ENCODE results near the gene VWA5B2. TPM values are rescaled to one million over a fixed set of nuclear protein-coding genes. Genes with fewer than 3 reads are reported as not detected.

VWA5B2 gene
- total and polyA plus RNA-seq, 9 of the 15 experiments (the other 6 are each of a cell fraction or from before 2014, with no cell fraction given), result 0.04 TPM; not detected in 8

GRCh38 chr3:184227481-184227935 is 1.9 kb upstream of the VWA5B2 start:
- no peak overlapping the region for H3K4me3 ChIP-seq
- H3K4me2 ChIP-seq (ENCODE audit: insufficient read depth, low read length), result no peak overlapping the region
- H4K20me1 ChIP-seq (replicated peaks; ENCODE audit: control insufficient read depth, insufficient read depth, low read length), result peaks cover 13% of the 10 kb centered on the region
- H3K79me2 ChIP-seq (ENCODE audit: control insufficient read depth, insufficient read depth, low read length), result no peaks in the 10 kb centered on the region
- intact Hi-C loops (cut with micrococcal nuclease), result loop anchor here (1.0 kb wide), 1 partner anchor 57 kb away; no protein-coding TSS in a partner anchor
- no peaks in the 10 kb centered on the region for H3K9me3 ChIP-seq (replicated peaks; ENCODE audit: control insufficient read depth, insufficient read depth, low read depth, low read length)
- H3K27me3 ChIP-seq (ENCODE audit: control insufficient read depth in 2 of 2, insufficient read depth in 2 of 2, low read length in 2 of 2), result peaks cover 41 to 67% of the 10 kb centered on the region in 2 experiments
- in situ Hi-C loops (cut with MboI), result no loop called here
- H3K9ac ChIP-seq (ENCODE audit: insufficient read depth in 1 of 2, low read depth in 2 of 2, low read length in 2 of 2), result no peak overlapping the region
- ChIA-PET POLR2A (interaction anchor here (0.6 to 2.9 kb wide), 15 partner anchors 10 to 335 kb away, joined by 3 to 11 read pairs (median 3); partner anchors contain the start of gene EEF1AKMT4), CTCF (ENCODE audit: low intra/inter-chr PET ratio) (interaction anchor here (0.6 kb wide), 1 partner anchor 332 kb away, joined by 4 read pairs; no protein-coding TSS in a partner anchor)
- H3K9me1 ChIP-seq (ENCODE audit: control insufficient read depth, insufficient read depth, low read length), result no peaks in the 10 kb centered on the region
- BruUV-seq (replicated peaks), result no TSS peak
- peak; percentile 84 for ATAC-seq
- peak; percentile 59 to 80 (median 79) for DNase-seq (ENCODE audit: extremely low read depth in 1 of 4, low spot score in 3 of 4)
- peaks cover 0 to 26% of the 10 kb centered on the region in 2 experiments; a peak in 3 of 5 replicates for H3K4me1 ChIP-seq (replicated peaks in 1 of 2; ENCODE audit: control insufficient read depth in 2 of 2, insufficient read depth in 2 of 2, low read length in 2 of 2)
- no peak overlapping the region for H3K27ac ChIP-seq (ENCODE audit: extremely low read depth, low read depth, low read length)
- 0% methylated on average over 2 of the region's 2 CpGs for WGBS (ENCODE audit: insufficient coverage, low coverage, missing lambda C conversion rate)
- H2AFZ ChIP-seq (ENCODE audit: low read depth, low read length), result no peak overlapping the region
- peak; percentile 69 for FAIRE-seq
- H3K36me3 ChIP-seq (ENCODE audit: control insufficient read depth, insufficient read depth, low read length), result no peaks in the 10 kb centered on the region
- TF ChIP-seq E2F3 (CRISPR knock-in tag; IDR thresholded peaks at IDR 0.05), result no peak
- TF ChIP-seq PRPF4 (IDR thresholded peaks at IDR 0.05; ENCODE audit: insufficient read depth, low read depth, low read length, poor library complexity, severe bottlenecking), result no peak
- peak; percentile 86 for TF ChIP-seq TFAP4 (CRISPR knock-in tag; IDR thresholded peaks at IDR 0.05; ENCODE audit: borderline replicate concordance)
- no peak for TF ChIP-seq IFI16 (CRISPR knock-in tag; IDR thresholded peaks at IDR 0.05)
- TF ChIP-seq DNMT1 (IDR thresholded peaks at IDR 0.05), result no peak
- TF ChIP-seq ZBED1 (IDR thresholded peaks at IDR 0.05), result no peak
- TF ChIP-seq ZKSCAN1 (IDR thresholded peaks at IDR 0.05; ENCODE audit: low read depth, low read length), result no peak
- TF ChIP-seq HMG20A (CRISPR knock-in tag; conservative IDR thresholded peaks at IDR 0.05), result no peak
- no peak for TF ChIP-seq SMAD1 (IDR thresholded peaks at IDR 0.05; ENCODE audit: low read depth, low read length, partially characterized antibody)
- TF ChIP-seq ZNF444 (CRISPR knock-in tag; IDR thresholded peaks at IDR 0.05), result no peak
- no peak for TF ChIP-seq MEF2A (IDR thresholded peaks at IDR 0.05; ENCODE audit: control insufficient read depth, low read depth, low read length)
- no peak for TF ChIP-seq HMBOX1 (IDR thresholded peaks at IDR 0.05)
- no peak for TF ChIP-seq ARID3A (IDR thresholded peaks at IDR 0.05; ENCODE audit: borderline replicate concordance, low read depth, low read length)
- TF ChIP-seq CTBP1 (IDR thresholded peaks at IDR 0.05; ENCODE audit: borderline replicate concordance), result peak; percentile 51; the same call in 1 of the 2 replicates
- TF ChIP-seq ARID3B (CRISPR knock-in tag; IDR thresholded peaks at IDR 0.05; ENCODE audit: borderline replicate concordance), result no peak

Data from K562 (cell line).